HG02678 (cell line): Measurements from ENCODE around the gene CBX8.

Source experiments
- ATAC-seq: cut with Tn5 transposase; IDR thresholded peaks from one replicate; pipeline ENCODE4 v1.9.1; 2021; ENCODE audit warnings: mild to moderate bottlenecking, moderate library complexity; ENCODE audit not compliant: unreplicated experiment

Gene CBX8

GRCh38 chr17:79821331-79822095 lies 24.6 kb upstream of the CBX8 start:
- ATAC-seq: no peak

DNA sequence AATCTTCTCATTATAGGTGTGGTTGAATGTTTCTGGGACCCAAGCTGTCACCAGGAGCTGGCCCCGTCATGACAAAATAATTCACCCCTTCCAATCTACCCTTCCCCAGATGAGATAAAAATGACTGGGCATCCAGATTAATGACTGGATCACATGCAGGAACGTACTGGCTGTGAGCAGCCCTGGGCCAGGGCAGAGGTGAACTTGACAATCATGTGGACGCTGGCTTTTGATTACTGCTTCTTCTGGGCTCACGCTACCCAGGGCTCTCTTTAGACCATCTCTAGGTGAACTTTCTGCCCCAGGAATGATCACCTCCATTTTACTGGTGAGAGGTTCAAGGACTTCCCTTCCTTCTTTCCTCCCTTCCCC lies 24.1 kb upstream of the CBX8 start:
- ATAC-seq: no peak

- no peak for ATAC-seq
Measured at GRCh38 chr17:79819534-79820276, 22.8 kb upstream of the CBX8 start.

GRCh38 chr17:79819085-79819484 lies 22.2 kb upstream of the CBX8 start:
- no peak for ATAC-seq

DNA sequence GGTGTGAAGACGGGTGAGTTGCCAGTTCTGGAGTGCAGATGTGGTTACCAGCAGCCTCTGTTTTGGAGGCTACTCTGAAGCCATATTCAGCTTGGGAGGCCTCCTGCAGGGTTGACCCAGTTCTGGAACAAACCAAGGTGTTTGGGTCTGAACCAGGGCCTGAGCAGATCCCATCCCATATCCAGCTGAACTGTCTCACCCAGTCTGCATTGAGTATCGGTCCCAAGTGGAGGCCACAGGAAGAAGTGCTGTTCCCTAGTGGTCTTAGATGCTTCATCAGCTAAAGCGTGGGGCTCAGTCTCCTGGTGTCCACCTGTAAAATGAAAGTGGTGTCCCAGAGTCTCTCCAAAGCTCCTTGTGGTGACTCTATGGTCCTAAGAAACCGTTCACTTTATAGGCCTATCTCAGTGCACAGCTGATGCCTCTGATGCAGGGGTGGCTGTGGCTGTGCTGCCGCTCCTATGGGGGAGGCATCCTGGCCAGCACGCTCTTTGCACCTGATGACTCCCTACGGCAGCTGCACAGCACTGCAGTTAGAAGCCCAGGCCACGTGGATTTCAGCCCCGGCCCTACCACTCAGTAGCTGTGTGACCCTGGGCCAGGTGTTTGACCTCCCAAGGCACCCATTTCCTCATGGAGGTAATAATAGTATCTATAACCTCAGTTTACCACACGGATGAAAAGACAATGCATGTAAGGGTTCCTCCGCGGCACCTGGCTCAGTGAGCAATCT lies 21.3 kb upstream of the CBX8 start:
- no peak for ATAC-seq

- no peak for ATAC-seq
Measured at GRCh38 chr17:79815836-79816461, 19.1 kb upstream of the CBX8 start.

DNA sequence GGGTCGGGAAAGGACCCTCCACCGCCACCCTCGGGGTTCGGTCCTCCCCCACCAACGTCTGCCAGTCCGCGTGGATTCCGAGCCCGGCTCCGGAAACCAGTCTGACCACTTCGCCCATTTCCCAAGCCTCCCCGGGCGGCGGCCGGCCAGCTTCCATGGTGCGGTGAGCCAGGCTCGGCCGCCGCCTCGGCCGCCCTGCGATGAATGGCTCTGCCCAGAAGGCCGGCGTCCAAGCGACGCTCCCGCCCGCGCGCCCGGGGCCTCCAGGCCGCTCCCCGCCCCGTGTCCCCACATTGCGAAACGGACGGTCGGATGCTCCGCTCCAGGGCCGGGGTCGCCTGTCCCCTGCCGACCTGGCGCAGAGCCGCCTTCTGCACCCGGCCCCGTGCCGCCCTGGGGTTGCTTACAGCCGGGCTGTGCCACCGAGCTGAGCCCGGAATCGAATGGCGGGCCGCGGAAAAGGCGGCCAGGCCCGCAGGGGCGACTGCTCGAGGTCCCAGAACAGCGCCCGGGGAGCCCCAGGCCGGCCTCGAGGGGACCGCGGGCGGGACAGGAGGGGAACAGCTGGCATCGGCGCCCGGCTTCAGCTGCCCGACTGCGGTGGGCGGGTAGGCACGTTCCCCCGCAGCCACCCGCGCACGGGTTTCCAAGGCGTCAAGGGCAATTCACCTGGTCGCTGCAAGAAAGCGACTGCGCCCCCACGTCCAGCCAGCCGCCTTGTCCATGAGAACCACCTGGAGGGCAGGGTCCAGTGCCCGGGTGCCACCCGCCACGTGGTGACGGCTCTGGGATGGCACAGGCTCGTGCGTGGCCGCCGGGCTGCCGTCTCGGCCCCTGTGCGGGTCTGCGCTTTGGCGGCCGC lies 18.3 kb upstream of the CBX8 start:
- ATAC-seq: no peak

DNA sequence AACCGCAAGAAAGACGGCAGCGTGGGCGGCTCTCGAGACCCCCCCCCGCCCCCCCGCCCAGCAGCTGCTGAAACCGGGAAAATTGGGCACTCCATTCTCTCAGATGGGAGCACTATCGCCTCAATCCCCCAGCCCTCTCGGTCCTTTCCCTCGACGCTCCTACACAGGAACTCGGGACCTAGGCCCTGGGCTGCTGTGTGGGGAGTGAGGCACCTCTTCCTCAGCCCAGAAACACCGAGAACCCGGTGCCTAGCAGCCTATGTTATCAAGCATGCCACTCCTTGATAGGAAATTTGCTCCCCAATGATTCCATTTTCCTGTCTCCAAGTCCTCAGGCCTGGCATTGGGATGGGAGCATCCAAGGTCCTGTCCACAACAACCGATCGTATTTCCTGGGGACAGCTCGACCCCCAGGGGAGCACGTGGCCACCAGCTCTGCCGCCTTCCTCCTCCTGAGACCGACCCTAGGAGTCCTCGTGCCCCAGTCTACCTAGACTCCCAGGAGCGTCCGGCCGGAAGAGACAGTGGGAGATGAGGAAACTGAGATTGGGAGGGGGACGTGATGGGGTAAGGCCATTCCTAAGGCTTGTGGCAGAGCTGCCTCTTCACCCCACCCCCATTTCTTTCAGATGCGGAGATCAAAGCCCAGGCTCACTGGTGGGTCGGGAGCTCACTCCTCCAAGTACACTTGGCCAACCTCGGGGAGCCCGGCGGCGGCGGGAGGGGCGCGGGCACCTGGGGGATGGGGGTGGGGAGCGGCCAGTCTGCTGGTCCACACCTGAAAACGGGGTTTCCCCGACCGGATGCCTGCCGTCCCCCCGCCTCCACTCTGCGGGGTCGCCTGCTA lies 17.5 kb upstream of the CBX8 start:
- ATAC-seq: no peak

GRCh38 chr17:79813297-79814126 lies 16.6 kb upstream of the CBX8 start:
- ATAC-seq: no peak

GRCh38 chr17:79812353-79813258 lies 15.7 kb upstream of the CBX8 start:
- no peak for ATAC-seq

DNA sequence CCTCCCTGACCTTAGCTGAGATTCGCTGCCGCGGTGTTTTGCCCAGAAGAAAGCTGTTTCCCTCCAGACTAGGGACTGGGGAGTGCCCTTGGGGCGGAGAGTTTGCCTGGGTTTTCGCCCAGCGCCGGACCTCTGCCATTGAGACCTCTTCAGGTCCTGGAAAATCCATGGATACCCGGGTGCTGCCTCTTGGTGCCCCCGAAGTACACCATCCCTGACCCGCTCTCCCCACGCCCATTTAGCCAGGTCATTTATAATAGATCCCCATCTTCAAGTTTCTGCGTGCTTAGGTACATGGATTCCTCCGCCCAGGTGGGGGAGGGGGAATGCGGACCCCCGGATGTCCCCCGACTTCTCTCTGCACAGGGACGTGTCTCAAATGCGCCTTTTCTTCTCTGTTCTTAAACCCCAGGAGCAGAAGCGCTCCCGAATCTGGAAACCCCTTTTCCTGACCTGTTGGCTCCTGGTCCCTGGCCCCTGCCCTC lies 15.0 kb upstream of the CBX8 start:
- no peak for ATAC-seq

DNA sequence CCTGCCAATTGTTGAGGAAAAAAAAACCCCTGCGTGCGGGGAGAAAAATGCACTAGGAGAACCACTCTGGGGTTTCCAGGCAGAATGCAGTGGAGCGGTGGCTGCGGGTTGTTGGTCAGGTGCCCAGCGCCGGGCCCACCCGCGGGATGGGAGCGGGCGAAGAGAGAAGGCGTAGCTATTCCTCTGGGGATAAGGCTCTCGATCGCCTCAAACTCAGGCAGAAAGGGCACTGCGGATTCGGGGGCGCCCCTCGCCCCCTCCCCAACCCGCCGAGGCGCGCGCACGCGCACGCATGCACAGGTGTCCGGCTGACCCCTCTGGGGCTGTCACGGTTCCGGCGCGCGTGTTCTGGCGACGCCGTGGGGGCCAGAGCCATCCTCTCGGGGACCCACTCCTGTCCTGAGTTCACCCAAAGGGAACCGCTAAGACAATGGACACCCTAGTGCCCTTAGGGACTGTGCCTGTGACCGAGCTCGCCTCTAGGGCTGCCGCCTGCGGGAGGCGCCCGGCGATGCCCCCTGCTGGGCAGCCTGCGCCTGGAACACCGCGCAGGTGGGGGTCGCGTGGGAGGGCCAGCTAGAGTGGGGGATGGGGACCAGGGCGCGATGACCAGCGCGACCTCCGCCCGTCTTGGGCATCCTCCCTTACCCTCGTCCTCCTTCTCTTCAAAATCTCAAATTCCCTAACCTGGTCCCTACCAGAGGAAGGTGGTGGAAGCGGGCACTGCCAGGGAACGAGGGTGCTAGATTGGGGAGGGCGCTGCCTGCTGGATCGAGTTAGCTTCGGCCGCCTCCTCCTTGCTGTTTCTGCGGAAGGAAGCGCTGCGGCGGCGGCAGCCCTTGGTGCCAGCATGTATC lies 14.4 kb upstream of the CBX8 start:
- ATAC-seq: no peak

DNA sequence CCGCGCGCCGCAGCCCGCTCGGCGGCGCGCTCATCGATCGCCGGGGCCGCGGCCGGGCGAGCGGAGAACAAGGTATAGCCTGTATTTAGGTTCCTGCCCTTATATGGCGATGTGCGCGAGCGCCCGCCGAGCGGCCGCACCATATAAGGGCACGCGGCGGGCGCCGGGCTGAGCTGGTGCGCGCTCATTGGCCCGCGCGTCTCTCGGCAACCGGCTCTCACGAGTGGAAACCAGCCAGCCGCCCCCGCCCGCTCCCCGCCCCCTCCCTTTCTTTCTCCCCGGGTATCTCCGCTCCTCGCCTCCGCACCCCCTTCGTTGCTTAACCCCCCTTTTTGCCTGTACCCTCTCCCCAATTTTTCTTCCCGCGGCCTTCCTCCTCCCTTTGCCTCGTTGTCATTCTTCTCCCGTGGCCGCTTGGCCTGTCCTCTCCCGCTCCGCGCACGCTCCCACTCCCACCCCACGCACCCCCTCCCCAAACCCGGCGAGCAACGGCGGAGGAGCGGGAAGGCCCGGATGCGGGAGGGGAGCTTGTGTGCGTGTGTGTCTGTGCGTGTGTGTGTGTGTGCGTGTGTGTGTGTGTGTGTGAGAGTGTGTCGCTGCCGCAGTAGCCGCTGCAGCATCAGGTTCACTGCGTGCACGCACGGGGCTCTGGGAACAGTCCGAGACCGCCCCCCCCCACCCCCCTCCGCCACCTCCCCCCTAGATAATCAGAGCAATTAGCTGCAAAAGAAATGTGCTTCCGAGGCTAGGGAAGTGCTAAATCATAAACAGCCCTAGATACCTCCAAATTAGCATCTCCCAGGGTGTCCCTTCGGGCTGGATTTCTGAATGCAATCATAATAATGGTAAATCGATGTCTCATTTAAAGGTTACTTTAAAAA lies 13.5 kb upstream of the CBX8 start:
- ATAC-seq: peak; percentile 77

DNA sequence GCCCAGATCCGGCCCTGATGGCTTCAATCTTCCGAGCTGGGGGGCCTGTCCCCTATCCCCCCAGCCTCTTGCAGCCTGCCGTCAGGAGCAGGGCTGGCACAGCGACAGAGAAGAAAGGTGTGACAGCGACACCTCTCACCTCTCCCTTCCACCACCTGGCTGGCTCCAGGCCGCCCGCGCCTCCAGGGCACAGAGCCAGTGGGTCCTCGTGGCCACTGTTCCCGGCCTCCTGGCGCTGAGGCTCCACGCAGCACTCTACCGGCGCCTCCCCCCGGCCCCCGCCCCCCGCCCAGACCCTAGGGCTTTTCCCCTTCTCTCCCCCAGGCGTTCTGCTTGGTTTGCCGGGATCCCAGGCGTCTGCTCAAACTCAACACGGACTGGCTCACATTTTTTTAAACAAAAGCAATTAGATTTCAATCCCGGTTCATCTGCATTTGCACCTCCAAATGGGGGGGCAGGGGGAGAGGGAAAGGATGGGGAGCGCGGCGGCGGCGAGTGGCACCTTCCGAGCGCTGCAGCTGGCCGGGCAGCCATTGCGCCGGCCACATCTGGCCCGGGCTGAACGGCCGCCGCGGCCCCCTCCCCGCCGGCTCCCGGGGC lies 12.8 kb upstream of the CBX8 start:
- no peak for ATAC-seq
